Measurements from ENCODE around the gene INTS14. TPM values are rescaled to one million over a fixed set of nuclear protein-coding genes. Genes with fewer than 3 reads are reported as not detected.

The INTS14 gene
- total and polyA plus RNA-seq, 9 of the 15 experiments (the other 6 are each of a cell fraction or from before 2014, with no cell fraction given): 30.5 to 92.4 (median 46.5) TPM

- Histone ChIP-seq H3K27me3 (ENCODE audit: control insufficient read depth in 2 of 2, insufficient read depth in 2 of 2, low read length in 2 of 2) (no peaks in the 10 kb centered on the region), H4K20me1 (replicated peaks; ENCODE audit: control insufficient read depth, insufficient read depth, low read length) (0 out of 2 replicates have a peak, but pooled peaks cover 6% of the 10 kb centered on the region), H3K4me3 (no peak overlapping the region), H3K79me2 (ENCODE audit: control insufficient read depth, insufficient read depth, low read length) (peaks cover 18% of the 10 kb centered on the region), H3K4me2 (ENCODE audit: insufficient read depth, low read length) (no peak overlapping the region), H3K4me1 (replicated peaks in 1 of 2; ENCODE audit: control insufficient read depth in 2 of 2, insufficient read depth in 2 of 2, low read length in 2 of 2) (peaks cover 0 to 4% of the 10 kb centered on the region in 2 experiments; a peak in 2 of 5 replicates), H3K9me3 (replicated peaks; ENCODE audit: control insufficient read depth, insufficient read depth, low read depth, low read length) (no peaks in the 10 kb centered on the region), H2AFZ (ENCODE audit: low read depth, low read length) (no peak overlapping the region), H3K9ac (ENCODE audit: insufficient read depth in 1 of 2, low read depth in 2 of 2, low read length in 2 of 2) (no peak overlapping the region), H3K36me3 (ENCODE audit: control insufficient read depth, insufficient read depth, low read length) (peaks cover 79% of the 10 kb centered on the region), H3K9me1 (ENCODE audit: control insufficient read depth, insufficient read depth, low read length) (no peaks in the 10 kb centered on the region), H3K27ac (ENCODE audit: extremely low read depth, low read depth, low read length) (no peak overlapping the region)
- no peak for TF ChIP-seq KAT2B (IDR thresholded peaks at IDR 0.05; ENCODE audit: low read depth, low read length)
- TF ChIP-seq POLR2A (conservative IDR thresholded peaks at IDR 0.05): no peak
- TF ChIP-seq ZNF197 (CRISPR knock-in tag; IDR thresholded peaks at IDR 0.05; ENCODE audit: low read depth): no peak
- TF ChIP-seq ZC3H4 (CRISPR knock-in tag; IDR thresholded peaks at IDR 0.05; ENCODE audit: borderline replicate concordance): no peak
- no peak for TF ChIP-seq ZNF274 (IDR thresholded peaks at IDR 0.05; ENCODE audit: borderline replicate concordance, low read depth, low read length)
- no peak for TF ChIP-seq L3MBTL2 (IDR thresholded peaks at IDR 0.05)
- no peak for TF ChIP-seq ZNF140 (CRISPR knock-in tag; IDR thresholded peaks at IDR 0.05)
- TF ChIP-seq ARID2 (IDR thresholded peaks at IDR 0.05): no peak
- TF ChIP-seq, protein P1, sequence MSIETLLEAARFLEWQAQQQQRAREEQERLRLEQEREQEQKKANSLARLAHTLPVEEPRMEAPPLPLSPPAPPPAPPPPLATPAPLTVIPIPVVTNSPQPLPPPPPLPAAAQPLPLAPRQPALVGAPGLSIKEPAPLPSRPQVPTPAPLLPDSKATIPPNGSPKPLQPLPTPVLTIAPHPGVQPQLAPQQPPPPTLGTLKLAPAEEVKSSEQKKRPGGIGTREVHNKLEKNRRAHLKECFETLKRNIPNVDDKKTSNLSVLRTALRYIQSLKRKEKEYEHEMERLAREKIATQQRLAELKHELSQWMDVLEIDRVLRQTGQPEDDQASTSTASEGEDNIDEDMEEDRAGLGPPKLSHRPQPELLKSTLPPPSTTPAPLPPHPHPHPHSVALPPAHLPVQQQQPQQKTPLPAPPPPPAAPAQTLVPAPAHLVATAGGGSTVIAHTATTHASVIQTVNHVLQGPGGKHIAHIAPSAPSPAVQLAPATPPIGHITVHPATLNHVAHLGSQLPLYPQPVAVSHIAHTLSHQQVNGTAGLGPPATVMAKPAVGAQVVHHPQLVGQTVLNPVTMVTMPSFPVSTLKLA (conservative IDR thresholded peaks at IDR 0.05): no peak
- no peak for TF ChIP-seq TEAD4 (IDR thresholded peaks at IDR 0.05; ENCODE audit: low read length)
- TF ChIP-seq TEAD4 (CRISPR knock-in tag; IDR thresholded peaks at IDR 0.05; ENCODE audit: borderline replicate concordance): no peak
- TF ChIP-seq MCM5 (IDR thresholded peaks at IDR 0.05; ENCODE audit: low read depth): no peak
- no peak for TF ChIP-seq POLR2AphosphoS5 (IDR thresholded peaks at IDR 0.05; ENCODE audit: control insufficient read depth, insufficient read depth, low read depth, low read length)
- TF ChIP-seq GTF2A2 (tag; IDR thresholded peaks at IDR 0.05): no peak
- TF ChIP-seq GTF2E2 (tag; IDR thresholded peaks at IDR 0.05): no peak
- no peak for TF ChIP-seq PCBP2 (IDR thresholded peaks at IDR 0.05; ENCODE audit: low read depth, low read length, poor library complexity, severe bottlenecking)
- TF ChIP-seq, protein P2, sequence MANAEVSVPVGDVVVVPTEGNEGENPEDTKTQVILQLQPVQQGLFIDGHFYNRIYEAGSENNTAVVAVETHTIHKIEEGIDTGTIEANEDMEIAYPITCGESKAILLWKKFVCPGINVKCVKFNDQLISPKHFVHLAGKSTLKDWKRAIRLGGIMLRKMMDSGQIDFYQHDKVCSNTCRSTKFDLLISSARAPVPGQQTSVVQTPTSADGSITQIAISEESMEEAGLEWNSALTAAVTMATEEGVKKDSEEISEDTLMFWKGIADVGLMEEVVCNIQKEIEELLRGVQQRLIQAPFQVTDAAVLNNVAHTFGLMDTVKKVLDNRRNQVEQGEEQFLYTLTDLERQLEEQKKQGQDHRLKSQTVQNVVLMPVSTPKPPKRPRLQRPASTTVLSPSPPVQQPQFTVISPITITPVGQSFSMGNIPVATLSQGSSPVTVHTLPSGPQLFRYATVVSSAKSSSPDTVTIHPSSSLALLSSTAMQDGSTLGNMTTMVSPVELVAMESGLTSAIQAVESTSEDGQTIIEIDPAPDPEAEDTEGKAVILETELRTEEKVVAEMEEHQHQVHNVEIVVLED (CRISPR knock-in tag; IDR thresholded peaks at IDR 0.05): no peak
- no peak for DNase-seq (ENCODE audit: extremely low read depth in 1 of 4, low spot score in 3 of 4)
- ChIA-PET POLR2A (interaction anchor here (1.0 to 1.7 kb wide), 2 partner anchors 11 to 26 kb away, joined by 3 to 4 read pairs; partner anchors contain the start of gene HACD3), CTCF (ENCODE audit: low intra/inter-chr PET ratio) (no interaction called here)
- intact Hi-C loops (cut with micrococcal nuclease): no loop called here
- in situ Hi-C loops (cut with MboI): no loop called here
- no TSS peak for BruUV-seq (replicated peaks)
- WGBS (ENCODE audit: insufficient coverage, low coverage, missing lambda C conversion rate): 92% methylated on average over 7 of the region's 7 CpGs
- no peak for FAIRE-seq
- ATAC-seq: no peak
These were observed 54.3 kb downstream of the INTS14 start for GRCh38 chr15:65556622-65557021.
